IPS-20b (cell line): ENCODE data around the gene RRP1B.

Experiments
- H3K27ac ChIP-seq: one replicate; pipeline ENCODE4 v1.5.1; 2013; ENCODE audit warnings: low read length
- H3K27me3 ChIP-seq: 2 replicates; pipeline ENCODE4 v1.6.1; 2013; ENCODE audit warnings: mild to moderate bottlenecking, low read length, inconsistent platforms; ENCODE audit not compliant: insufficient read depth
- H3K36me3 ChIP-seq: 2 replicates; pipeline ENCODE4 v1.6.1; 2013; ENCODE audit warnings: low read depth, mild to moderate bottlenecking, inconsistent platforms, low read length, moderate library complexity; ENCODE audit not compliant: insufficient read depth
- H3K4me1 ChIP-seq: 2 replicates; pipeline ENCODE4 v1.6.1; 2013; ENCODE audit warnings: mild to moderate bottlenecking, control low read depth, inconsistent platforms, low read length, moderate library complexity; ENCODE audit not compliant: insufficient read depth
- H3K4me3 ChIP-seq: 2 replicates; pipeline ENCODE4 v1.5.1; 2013; ENCODE audit warnings: mild to moderate bottlenecking, low read length, inconsistent platforms
- H3K9ac ChIP-seq: 2 replicates; pipeline ENCODE4 v1.6.1; 2013; ENCODE audit warnings: low read depth, mild to moderate bottlenecking, inconsistent platforms, low read length, moderate library complexity
- H3K9me3 ChIP-seq: 2 replicates; pipeline ENCODE4 v1.6.1; 2013; ENCODE audit warnings: mild to moderate bottlenecking, low read depth, low read length, inconsistent platforms; ENCODE audit not compliant: insufficient read depth

The RRP1B gene

GRCh38 chr21:43744725-43745124 lies 85.4 kb downstream of the RRP1B start:
- no peaks in the 10 kb centered on the region for H3K4me1 ChIP-seq
- no peak overlapping the region for H3K4me3 ChIP-seq
- no peak overlapping the region for H3K9ac ChIP-seq
- H3K27ac ChIP-seq = no peak overlapping the region
- H3K9me3 ChIP-seq = no peaks in the 10 kb centered on the region
- H3K36me3 ChIP-seq = peaks cover 33% of the 10 kb centered on the region
- no peaks in the 10 kb centered on the region for H3K27me3 ChIP-seq
